OCI-LY1 (cell line): ENCODE measurements around the gene RHOU.

ENCODE experiments used
- CTCF ChIP-seq: fragments of 200-600 bp; sonication (generic), shearing (Covaris generic); IDR thresholded peaks from 2 replicates; pipeline ENCODE4 v1.5.1; 2017; ENCODE audit warnings: mild to moderate bottlenecking, antibody characterized with exemption, low read length, moderate library complexity, mixed read lengths
- EZH2 ChIP-seq: fragments of 200-600 bp; sonication (generic), shearing (Covaris generic); IDR thresholded peaks from 2 replicates; pipeline ENCODE4 v1.8.0; 2017; ENCODE audit warnings: borderline replicate concordance, mixed run types, mild to moderate bottlenecking, antibody characterized with exemption, low read length, moderate library complexity, mixed read lengths

- no peak for TF ChIP-seq CTCF
- TF ChIP-seq EZH2, result no peak
These were observed 12.8 kb downstream of the RHOU start for GRCh38 chr1:228748029-228748428.
